MM.1S (cell line): Measurements from ENCODE around the gene PGF.

Experiments
- DNase-seq: peaks from one replicate; pipeline ENCODE4 v3.0.0-alpha.2; 2015
- H2AFZ ChIP-seq: fragments of 300-600 bp; sonication (generic); 2 replicates; pipeline ENCODE4 v1.6.0; 2016; ENCODE audit warnings: antibody characterized with exemption, low read length
- H3F3A ChIP-seq: fragments of 300-600 bp; sonication (generic); 2 replicates; pipeline ENCODE4 v1.6.1; 2016; ENCODE audit warnings: mild to moderate bottlenecking, antibody characterized with exemption, low read length, moderate library complexity, mixed read lengths; ENCODE audit not compliant: insufficient read depth
- H3K27ac ChIP-seq: fragments of 300-600 bp; sonication (generic); 2 replicates; pipeline ENCODE4 v1.5.1; 2016; ENCODE audit warnings: mild to moderate bottlenecking, low read length
- H3K27me3 ChIP-seq: fragments of 300-600 bp; sonication (generic); replicated peaks from 2 replicates; pipeline ENCODE4 v1.6.0; 2016; ENCODE audit warnings: low read length; ENCODE audit not compliant: insufficient read depth
- H3K36me3 ChIP-seq: fragments of 300-600 bp; sonication (generic); replicated peaks from 2 replicates; pipeline ENCODE4 v1.6.1; 2016; ENCODE audit warnings: mild to moderate bottlenecking, low read length, mixed read lengths; ENCODE audit not compliant: insufficient read depth
- H3K4me1 ChIP-seq: fragments of 300-600 bp; sonication (generic); 2 replicates; pipeline ENCODE4 v1.6.1; 2016; ENCODE audit warnings: low read length, mixed read lengths
- H3K4me2 ChIP-seq: fragments of 300-600 bp; sonication (generic); 2 replicates; pipeline ENCODE4 v1.6.0; 2016; ENCODE audit warnings: low read depth, low read length
- H3K4me3 ChIP-seq: fragments of 300-600 bp; sonication (generic); 2 replicates; pipeline ENCODE4 v1.5.1; 2016; ENCODE audit warnings: low read length, mixed read lengths
- H3K79me2 ChIP-seq: fragments of 300-600 bp; sonication (generic); 2 replicates; pipeline ENCODE4 v1.6.1; 2016; ENCODE audit warnings: mixed run types, low read length, mixed read lengths
- H3K9ac ChIP-seq: fragments of 300-600 bp; sonication (generic); 2 replicates; pipeline ENCODE4 v1.6.1; 2016; ENCODE audit warnings: low read length, mixed read lengths
- H3K9me2 ChIP-seq: fragments of 300-600 bp; sonication (generic); replicated peaks from 2 replicates; pipeline ENCODE4 v1.6.1; 2016; ENCODE audit warnings: mild to moderate bottlenecking, low read length, mixed read lengths; ENCODE audit not compliant: insufficient read depth
- H3K9me3 ChIP-seq: fragments of 300-600 bp; sonication (generic); replicated peaks from 2 replicates; pipeline ENCODE4 v1.6.1; 2016; ENCODE audit warnings: mild to moderate bottlenecking, low read length, mixed read lengths; ENCODE audit not compliant: insufficient read depth
- H4K20me1 ChIP-seq: fragments of 300-600 bp; sonication (generic); 2 replicates; pipeline ENCODE4 v1.6.1; 2016; ENCODE audit warnings: mild to moderate bottlenecking, low read length, moderate library complexity, mixed read lengths; ENCODE audit not compliant: insufficient read depth
- CTCF ChIP-seq: fragments of 300-600 bp; sonication (generic); IDR thresholded peaks from 2 replicates; pipeline ENCODE4 v1.5.1; 2016; ENCODE audit warnings: antibody characterized with exemption, low read length, mixed read lengths
- EZH2 ChIP-seq: fragments of 300-600 bp; sonication (generic); optimal IDR thresholded peaks from 2 replicates; pipeline ENCODE3; 2017; ENCODE audit warnings: low read depth, mild to moderate bottlenecking, antibody characterized with exemption, low read length, mixed read lengths
- EZH2phosphoT487 ChIP-seq: fragments of 300-600 bp; sonication (generic); IDR thresholded peaks from 2 replicates; pipeline ENCODE4 v1.6.1; 2018; ENCODE audit warnings: antibody characterized with exemption, low read length

The PGF gene

GRCh38 chr14:74917178-74917543 lies 38.2 kb downstream of the PGF start:
- Histone ChIP-seq H3K27me3 (no peaks in the 10 kb centered on the region), H3K9ac (no peak overlapping the region), H3K36me3 (no peaks in the 10 kb centered on the region), H3K9me2 (no peaks in the 10 kb centered on the region), H3K79me2 (no peaks in the 10 kb centered on the region), H3F3A (no peaks in the 10 kb centered on the region), H4K20me1 (no peaks in the 10 kb centered on the region), H3K4me1 (no peaks in the 10 kb centered on the region), H3K4me2 (no peak overlapping the region), H2AFZ (no peak overlapping the region), H3K9me3 (no peaks in the 10 kb centered on the region), H3K27ac (no peak overlapping the region), H3K4me3 (no peak overlapping the region)
- no peak for DNase-seq
- TF ChIP-seq CTCF (no peak), EZH2 (no peak), EZH2phosphoT487 (no peak)

GRCh38 chr14:74915826-74916225 lies 39.6 kb downstream of the PGF start:
- Histone ChIP-seq H3K4me3 (no peak overlapping the region), H3K27me3 (no peaks in the 10 kb centered on the region), H3K9ac (no peak overlapping the region), H4K20me1 (no peaks in the 10 kb centered on the region), H3F3A (no peaks in the 10 kb centered on the region), H3K9me3 (no peaks in the 10 kb centered on the region), H3K79me2 (no peaks in the 10 kb centered on the region), H3K9me2 (no peaks in the 10 kb centered on the region), H3K4me2 (no peak overlapping the region), H3K27ac (no peak overlapping the region), H3K36me3 (no peaks in the 10 kb centered on the region), H2AFZ (no peak overlapping the region), H3K4me1 (no peaks in the 10 kb centered on the region)
- TF ChIP-seq EZH2phosphoT487 = no peak
- TF ChIP-seq EZH2 = no peak
- no peak for TF ChIP-seq CTCF
- no peak for DNase-seq

- H2AFZ ChIP-seq = no peak overlapping the region
- no peak overlapping the region for H3K27ac ChIP-seq
- H3K9ac ChIP-seq = no peak overlapping the region
- no peaks in the 10 kb centered on the region for H3K79me2 ChIP-seq
- H3K4me1 ChIP-seq = no peaks in the 10 kb centered on the region
- TF ChIP-seq CTCF (no peak), EZH2 (no peak), EZH2phosphoT487 (no peak)
- no peak overlapping the region for H3K4me2 ChIP-seq
- H3K36me3 ChIP-seq = no peaks in the 10 kb centered on the region
- H3K4me3 ChIP-seq = no peak overlapping the region
- no peaks in the 10 kb centered on the region for H3K9me2 ChIP-seq
- no peak for DNase-seq
- H3K9me3 ChIP-seq = no peaks in the 10 kb centered on the region
- H4K20me1 ChIP-seq = no peaks in the 10 kb centered on the region
- no peaks in the 10 kb centered on the region for H3F3A ChIP-seq
- no peaks in the 10 kb centered on the region for H3K27me3 ChIP-seq
Measured at GRCh38 chr14:74915426-74915825, 40.0 kb downstream of the PGF start.
